ELF-1 (cell line): Measurements from ENCODE around the gene RIOK1.
"Not testable (repeated sequence)": the region's sequence is repeated elsewhere in the genome, so short reads cannot be mapped to it uniquely, and the experiment has no call there.

ENCODE experiments used
- DNase-seq: peaks from one replicate; pipeline ENCODE4 v3.0.0-alpha.2; 2016; ENCODE audit warnings: low read depth, low spot score

The RIOK1 gene

DNA sequence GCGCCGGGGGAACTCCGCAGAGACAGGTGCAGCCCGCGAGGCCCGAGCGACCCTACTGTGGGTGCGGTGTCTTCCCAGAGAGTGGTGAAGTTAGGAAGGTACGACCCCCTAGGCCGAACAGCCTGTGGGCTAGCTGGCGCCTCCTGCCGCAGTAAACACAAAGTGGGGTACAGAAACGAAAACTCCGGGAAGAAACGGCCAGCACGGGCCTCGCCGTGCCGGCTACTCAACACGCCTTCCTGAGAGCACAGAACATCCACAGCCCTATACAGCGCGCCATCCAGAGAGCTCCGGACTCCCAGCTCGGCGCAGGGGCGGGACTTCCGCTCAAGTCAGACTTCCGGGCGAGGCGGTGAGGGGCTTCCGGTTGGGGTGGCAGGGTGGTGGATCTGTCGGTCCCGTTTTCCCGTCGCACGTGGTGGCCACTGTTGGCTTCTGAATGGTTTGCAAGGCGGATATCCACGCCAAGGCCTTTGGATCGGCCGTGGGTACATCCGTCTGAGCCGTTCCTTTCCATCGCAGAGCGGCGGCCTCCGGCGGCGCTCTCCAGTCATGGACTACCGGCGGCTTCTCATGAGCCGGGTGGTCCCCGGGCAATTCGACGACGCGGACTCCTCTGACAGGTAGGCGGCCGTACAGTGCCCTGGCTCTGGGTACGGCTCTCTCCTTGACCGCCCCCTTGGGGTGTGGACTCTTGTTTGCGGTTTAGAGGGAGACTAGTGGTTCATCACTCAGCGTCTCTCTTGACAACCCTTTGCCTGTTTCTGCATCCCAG lies at the start of gene RIOK1, which contains the start of gene CAGE1:
Gene RIOK1, plus strand, starts transcription at position 358 of the 775 bp plus-strand sequence. Its CDS starts 195 bp downstream, at position 553.
Gene CAGE1, minus strand, starts transcription at position 292 of the 775 bp plus-strand sequence. CDS start 2,569 bp downstream, outside the sequence.
- peak; percentile 95 for DNase-seq

DNA sequence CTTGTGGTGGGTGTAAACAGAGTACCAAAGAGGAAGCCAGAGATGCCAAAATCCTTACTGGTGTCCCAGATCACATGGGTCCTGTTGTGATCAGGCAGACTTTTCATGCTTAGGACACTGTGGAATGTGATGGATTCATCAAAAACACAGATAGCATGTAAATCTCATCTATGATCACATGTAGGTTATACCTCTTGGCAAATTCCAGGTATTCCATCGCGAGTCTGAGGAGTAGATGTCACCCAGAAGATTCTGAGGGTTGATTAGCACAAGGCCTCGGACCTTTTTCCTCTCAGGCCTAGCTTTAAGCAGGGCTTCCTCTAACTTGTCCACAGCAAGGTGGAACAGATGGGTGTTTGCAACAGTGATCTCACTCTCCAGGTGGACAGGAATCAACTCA lies 48.3 kb upstream of the RIOK1 start:
- no peak for DNase-seq

DNA sequence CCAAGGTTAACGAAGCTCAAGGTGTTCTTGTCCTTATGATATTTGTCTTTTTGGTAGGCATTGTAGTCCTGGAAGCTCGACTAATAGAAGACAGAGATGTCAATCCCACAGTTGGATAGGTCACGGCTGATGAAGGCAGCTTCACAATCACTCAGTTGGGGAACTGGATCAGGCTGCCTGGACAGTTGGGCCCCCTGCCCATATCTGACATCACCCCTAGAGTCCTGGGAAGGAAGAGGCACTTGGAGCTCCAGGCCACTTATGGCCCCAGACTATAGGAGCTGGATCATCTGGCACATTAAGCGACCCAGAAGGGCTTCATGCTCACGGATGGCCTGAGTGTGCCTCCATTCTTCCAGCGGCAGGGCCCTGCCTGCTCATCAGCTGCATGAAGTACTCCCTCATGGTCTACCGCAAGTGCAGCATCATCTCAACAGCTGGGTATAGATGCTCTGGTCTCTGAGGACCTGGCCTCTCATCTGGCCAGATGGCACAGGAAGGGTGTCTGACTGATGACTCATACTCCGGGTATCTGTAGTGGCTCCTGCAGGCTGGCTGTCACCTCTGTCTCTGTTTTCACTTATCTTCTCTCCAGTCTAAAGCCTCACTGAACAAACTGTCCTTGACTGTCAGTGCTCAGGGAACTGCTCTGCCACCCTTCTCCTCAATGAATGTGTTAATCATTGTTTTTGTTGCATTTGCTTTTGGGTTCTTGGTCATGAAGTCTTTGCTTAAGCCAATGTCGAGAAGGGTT lies 47.4 kb upstream of the RIOK1 start:
- DNase-seq: peak; percentile 28

DNA sequence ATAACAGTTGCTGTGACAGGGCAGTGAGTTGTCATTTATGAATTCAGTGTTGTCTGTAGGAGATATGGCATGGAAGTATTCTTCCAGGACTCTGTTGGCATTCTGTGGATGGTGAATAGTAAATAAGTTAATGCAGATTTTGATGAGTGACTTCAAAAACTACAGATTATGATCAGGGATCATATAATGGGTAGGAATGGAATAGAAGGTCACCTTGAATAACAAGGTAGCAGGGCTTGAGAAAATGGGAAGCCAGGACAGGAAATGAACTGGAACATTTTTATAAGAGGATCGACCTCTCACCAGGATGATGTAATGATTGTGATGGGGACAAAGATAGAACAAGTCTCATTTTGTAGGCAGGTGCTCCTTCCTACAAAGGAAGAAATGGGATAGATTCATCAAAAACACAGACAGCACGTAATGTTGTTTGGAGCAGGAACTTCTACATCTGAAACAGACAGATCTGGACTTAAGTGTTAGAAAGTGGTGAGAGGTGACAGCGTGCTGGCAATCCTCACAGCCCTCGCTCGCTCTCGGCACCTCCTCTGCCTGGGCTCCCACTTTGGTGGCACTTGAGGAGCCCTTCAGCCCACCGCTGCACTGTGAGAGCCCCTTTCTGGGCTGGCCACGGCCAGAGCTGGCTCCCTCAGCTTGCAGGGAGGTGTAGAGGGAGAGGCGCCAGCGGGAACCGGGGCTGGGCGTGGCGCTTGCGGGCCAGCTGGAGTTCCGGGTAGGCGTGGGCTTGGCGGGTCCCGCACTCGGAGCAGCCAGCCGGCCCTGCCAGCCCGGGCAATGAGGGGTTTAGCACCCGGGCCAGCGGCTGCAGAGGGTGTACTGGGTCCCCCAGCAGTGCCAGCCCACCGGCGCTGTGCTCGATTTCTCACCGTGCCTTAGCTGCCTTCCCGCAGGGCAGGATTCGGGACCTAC lies 45.8 kb upstream of the RIOK1 start:
- no peak for DNase-seq

DNA sequence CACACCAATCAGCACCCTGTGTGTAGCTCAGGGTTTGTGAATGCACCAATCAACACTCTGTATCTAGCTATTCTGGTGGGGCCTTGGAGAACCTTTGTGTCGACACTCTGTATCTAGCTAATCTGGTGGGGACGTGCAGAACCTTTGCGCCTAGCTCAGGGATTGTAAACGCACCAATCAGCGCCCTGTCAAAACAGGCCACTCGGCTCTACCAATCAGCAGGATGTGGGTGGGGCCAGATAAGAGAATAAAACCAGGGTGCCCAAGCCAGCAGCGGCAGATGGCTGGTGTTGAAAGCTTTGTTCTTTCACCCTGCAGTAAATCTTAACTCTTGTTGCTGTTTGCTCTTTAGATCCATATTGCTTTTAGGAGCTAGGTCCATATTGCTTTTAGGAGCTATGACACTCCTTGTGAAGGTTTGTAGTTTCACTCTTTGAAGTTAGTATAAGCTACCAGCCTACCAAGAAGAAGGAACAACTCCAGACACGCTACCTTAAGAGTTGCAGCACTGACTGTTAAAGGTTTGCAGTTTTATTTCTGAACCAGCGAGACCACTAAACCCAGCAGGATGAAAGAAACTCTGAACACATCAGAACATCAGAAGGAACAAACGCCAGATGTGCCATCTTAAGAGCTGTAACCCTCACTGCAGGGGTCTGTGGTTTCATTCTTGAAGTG lies 44.7 kb upstream of the RIOK1 start:
- DNase-seq: not testable (repeated sequence)

DNA sequence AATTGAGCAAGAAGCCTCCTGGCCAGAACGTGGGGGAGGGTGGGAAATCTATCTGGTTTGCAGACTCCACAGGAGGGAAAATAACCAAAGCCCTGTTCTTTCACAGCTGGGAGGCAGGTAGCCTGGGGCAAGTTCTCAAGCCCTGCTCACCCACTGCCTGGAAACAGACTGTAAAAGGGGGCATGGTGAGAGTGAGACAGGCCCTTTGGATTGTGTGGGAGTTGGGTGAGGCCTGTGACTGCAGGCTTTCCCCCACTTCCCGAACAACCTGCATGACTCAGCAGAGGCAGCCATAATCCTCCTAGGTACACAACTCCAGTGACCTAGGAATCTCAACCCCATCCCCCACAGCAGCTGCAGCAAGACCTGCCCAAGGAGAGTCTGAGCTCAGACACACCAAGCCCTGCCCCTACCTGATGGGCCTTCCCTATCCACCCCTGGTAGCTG lies 42.0 kb upstream of the RIOK1 start:
- DNase-seq: peak; percentile 95

DNA sequence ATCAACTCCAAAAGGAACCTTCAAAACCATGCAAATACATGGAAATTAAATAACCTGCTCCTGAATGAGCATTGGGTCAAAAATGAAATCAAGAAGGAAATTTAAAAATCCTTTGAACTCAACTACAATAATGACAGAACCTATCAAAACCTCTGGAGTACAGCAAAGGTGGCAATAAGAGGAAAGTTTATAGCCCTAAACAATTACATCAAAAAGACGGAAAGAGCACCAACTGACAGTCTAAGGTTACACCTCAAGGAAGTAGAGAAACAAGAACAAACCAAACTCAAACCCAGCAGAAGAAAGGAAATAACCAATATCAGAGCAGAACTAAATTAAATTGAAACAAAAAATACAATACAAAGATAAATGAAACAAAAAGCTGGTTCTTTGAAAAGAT lies 39.0 kb upstream of the RIOK1 start:
- not testable (repeated sequence) for DNase-seq

DNA sequence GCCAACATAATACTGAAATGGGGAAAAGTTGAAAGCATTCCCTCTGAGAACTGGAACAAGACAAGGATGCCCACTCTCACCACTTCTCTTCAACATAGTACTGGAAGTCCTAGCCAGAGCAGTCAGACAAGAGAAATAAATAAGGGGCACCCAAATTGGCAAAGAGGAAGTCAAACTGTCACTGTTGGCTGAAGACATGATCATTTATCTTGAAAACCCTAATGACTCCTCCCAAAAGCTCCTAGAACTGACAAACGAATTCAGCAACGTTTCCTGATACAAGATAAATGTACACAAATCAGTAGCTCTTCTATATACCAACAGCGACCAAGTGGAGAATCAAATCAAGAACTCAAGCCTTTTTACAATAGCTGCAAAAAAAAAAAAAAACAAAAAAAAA lies 37.7 kb upstream of the RIOK1 start:
- not testable (repeated sequence) for DNase-seq

DNA sequence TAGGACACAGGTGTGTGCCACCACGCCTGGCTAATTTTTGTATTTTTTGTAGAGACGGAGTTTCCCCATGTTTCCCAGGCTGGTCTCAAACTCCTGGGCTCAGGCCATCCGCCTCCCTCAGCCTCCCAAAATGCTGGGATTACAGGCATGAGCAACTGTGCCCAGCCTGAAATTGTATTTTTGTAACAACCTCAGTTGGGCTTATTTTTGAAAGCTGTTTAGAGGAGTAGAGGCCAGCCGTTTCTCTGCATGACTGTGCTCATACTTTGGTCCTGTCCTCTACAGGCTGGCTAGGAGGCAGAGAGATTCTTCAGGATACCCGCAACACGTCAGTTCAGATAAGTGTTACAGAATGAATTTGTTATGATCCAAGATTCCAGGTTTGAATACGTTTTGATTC lies 22.2 kb upstream of the RIOK1 start:
- no peak for DNase-seq

DNA sequence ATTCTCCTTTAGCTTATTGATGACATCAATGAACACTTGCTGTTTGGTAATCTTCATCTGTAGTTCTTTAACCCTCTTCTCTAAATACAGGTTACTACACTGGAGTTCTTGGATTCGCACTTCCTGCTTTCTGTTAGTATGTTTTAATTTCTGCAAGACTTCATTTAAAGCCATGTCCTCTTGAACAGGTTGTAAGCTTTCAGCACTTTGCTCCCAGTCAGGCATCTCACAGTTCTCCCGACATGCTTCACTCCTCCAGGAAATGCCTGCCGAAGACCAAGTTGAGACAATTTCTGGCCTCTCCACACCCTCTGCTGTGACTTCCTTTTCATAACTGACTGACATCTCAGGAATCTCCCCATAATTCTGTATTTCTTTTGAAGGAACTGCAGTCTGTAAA lies 15.9 kb upstream of the RIOK1 start:
- no peak for DNase-seq

DNA sequence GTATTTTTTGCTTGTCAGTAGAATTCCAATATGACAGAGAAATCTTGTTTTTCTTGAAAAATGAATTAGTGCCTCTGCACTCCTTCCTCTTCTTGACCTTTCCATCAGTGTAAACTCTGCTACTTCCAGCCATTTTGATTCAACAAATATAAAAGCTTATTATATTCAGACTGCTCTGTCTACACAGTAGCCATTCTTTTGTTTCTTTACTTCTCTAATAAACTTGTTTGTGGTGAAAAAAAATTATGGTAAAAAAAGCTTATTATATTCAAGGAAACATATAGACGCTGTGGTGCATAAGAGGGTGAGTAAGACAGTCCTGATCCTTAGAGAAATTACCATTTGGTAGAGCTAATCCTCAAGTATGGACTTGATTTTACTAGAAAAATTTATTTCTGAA lies 11.6 kb upstream of the RIOK1 start:
- DNase-seq: no peak

DNA sequence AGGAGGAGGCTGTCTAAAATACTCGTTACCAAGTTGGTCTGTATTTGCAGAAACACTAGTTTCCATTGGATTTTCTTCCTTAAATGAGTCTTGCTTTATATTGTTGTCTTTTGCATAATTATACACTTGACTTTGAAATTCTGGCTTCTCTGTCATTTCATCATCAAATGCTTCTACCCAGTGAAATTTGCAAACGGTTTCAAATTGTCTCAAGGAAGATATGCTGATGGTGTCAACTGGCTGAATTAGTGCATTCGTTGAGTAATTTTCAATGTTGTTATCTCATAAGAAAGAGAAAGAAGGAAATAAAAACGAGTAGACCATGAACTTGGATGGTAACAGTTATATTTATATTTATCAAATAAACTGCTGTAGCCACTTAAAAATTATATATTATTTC lies 10.9 kb upstream of the RIOK1 start:
- DNase-seq: no peak

DNA sequence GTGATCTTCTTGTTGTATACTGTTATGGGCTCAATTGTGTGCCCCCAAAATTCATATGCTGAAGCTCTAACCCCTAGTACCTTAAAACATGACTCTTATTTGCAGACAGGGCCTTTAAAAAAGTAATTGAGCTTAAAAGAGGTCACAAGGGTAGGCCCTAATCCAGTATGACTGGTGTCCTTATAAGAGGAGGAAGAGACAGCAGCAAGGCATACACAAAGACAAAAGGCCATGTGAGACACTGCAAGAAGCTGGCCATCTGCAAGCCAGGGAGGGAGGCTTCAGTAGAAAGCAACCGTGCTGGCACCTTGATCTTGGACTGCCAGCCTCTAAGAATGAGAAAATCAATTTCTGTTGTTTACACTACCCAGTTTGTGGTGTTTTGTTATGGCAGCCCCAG lies 8.5 kb upstream of the RIOK1 start:
- DNase-seq: no peak

DNA sequence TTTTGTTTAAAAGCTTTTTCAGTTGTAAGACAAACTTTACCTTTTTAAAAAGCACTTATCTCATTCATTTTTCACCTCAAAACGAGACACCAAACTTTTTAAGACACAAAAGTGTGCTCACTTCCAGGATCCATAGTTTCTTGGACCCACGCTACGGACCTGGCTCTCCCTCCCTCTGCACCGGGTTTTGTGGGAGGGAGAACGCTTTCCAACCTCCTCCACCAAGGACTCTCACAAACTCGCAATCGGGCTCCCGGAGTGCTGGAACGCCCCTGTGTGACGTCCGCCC lies 502 bp upstream of the RIOK1 start:
- no peak for DNase-seq

DNA sequence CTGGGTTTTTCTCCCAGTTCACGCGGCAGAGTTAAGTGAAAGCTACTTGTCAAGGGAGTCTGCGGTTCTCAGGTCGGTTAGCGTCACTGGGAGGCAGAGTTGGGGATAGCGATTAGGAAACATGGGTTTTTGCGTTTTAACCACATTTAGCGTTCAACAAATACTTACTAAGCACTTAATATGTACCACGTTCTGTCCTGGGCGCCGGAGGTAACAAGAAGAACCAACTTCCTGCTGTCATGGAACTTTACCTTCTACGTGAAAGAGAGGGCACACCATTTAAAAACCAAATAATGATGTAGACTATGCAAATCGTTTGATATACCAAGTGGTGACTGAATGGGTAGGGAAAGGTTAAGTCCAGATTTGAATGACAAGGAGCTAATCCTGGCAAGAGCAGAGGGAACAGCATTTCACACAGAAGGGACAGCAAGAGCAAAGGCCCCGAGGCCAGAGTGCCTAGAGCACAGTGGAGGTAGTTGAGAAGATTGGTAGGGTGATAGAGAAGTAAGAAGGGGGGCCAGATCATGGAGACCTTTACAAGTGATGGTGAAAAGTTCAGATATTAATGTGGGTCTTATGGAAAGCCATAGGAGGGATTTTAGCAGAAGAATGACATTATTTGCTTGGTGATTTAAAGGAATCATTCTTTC lies 744 bp downstream of the RIOK1 start:
- DNase-seq: peak; percentile 25

DNA sequence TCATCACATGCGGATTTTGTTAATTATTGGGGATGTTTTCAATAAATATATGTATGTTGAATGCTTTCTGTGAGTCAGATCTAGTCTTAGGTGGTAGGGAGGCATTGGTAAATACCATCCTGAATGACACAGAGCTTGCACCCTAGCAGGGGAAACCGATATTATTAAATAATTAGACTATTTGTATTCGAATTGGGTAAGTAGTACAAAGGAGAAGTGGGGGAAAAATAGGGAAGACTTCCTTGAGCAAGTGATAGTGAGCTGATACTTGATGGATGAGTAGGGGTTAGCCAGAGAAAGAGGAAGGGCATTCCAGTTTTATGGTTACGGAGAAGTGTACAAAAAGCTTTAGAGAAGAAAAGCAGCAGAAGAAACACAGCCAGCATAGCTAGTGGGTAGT lies 1.5 kb downstream of the RIOK1 start:
- DNase-seq: no peak

DNA sequence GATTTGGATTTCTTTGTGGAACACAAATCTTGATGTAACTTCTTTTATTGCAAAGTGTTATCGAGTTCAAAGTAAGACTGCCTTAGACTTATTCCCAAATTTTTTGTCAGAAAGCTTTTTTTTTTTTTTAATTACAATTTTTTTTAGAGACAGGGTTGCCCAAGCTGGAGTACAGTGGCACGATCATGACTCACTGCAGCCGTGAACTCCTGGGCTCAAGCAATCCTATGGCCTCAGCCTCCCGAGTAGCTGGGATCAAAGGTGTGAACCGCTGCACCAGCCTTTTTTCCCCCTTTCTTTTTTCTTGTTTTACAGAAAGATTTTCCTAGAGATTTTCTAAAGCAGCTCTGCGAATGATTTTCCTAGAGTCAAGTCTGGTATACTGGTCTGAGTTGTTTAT lies 2.8 kb downstream of the RIOK1 start:
- no peak for DNase-seq

DNA sequence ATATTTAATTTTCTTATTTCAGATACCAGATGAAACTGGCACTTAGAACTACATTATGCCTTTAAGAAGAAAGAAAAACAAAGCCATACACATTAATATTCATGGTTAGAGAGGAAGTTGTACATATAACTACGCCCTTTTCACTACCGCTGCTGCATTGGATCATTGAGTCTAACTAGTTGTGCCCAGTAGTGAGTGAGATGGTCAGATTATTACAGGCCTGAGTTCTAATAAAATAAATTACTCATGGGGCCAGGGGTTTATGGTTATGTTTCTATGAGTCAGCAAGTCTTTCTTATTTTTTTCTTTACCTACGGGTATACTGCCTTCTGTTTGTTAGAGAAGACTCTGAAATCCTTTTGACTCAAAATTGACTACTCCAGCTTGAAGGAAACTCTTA lies 11.5 kb downstream of the RIOK1 start:
- DNase-seq: no peak

DNA sequence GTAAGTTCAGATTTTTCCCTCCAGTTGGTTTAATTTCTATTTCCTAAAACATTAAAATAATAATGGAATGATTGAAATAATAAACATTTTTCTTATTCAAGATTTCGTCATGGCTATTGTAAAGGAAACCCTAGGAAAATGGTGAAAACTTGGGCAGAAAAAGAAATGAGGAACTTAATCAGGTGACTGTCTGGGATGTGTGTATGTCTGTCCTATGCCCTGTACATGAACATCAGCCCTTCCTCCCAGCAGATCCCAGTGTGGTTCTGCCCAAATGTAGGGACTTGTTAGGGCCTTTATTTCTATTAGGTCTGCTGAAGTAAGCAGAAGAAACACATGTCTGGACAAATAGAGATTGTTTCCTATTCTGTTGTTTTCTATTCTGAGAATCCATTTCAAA lies 13.1 kb downstream of the RIOK1 start:
- DNase-seq: no peak

DNA sequence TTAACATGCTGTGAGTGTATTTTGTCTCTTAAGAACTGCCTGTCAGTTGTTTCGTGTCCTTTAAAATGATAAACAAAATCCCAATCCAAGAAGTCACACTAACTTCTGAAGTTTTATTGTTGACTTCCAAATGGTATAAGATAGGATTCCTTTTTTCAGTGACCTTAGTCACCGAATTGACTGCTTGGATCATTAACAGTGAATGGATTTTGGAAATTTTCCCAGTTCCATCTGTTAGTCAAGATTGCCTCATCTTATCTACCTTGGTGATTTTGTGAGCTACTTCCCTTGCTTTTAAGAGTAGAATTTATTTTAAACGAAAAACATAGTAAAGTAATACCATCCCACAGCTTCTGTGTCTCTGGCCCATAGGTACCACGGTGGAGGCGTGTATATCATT lies 14.9 kb downstream of the RIOK1 start:
- no peak for DNase-seq

DNA sequence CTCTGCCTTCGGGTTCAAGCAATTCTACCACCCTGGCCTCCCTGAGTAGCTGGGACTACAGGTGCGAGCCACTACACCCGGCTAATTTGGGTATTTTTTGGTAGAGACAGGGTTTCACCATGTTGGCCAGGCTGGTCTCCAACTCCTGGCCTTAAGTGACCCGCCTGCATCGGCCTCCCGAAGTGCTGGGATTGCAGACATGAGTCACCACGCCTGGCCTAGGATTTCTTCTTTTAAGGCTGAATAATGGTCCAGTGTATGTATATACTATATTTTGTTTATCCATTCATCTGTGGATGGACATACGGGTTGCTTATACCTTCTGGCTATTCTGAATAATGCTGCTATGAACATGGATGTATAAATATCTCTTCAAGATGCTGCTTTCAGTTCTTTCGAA lies 17.1 kb downstream of the RIOK1 start:
- no peak for DNase-seq
